GM18502 (cell line): ENCODE data around the gene SCLY.

Experiments
- ATAC-seq: cut with Tn5 transposase; IDR thresholded peaks from one replicate; pipeline ENCODE4 v1.9.1; 2021; ENCODE audit warnings: mild to moderate bottlenecking; ENCODE audit not compliant: unreplicated experiment, poor library complexity

Gene SCLY

GRCh38 chr2:238067939-238068338, 7.1 kb downstream of the SCLY start:
- no peak for ATAC-seq

GRCh38 chr2:238069021-238069709, 8.4 kb downstream of the SCLY start:
- ATAC-seq = no peak

- ATAC-seq = no peak
Observed at GRCh38 chr2:238069877-238070276, 9.1 kb downstream of the SCLY start.

- ATAC-seq = no peak
Observed at GRCh38 chr2:238075397-238075796, 14.6 kb downstream of the SCLY start.

- no peak for ATAC-seq
Observed at GRCh38 chr2:238077292-238077691, 16.5 kb downstream of the SCLY start.

GRCh38 chr2:238079874-238080327, 19.1 kb downstream of the SCLY start:
- ATAC-seq = no peak

GRCh38 chr2:238080518-238080917, 19.7 kb downstream of the SCLY start:
- ATAC-seq = no peak

GRCh38 chr2:238081150-238081549, 20.3 kb downstream of the SCLY start:
- ATAC-seq = no peak

GRCh38 chr2:238081561-238081960, 20.8 kb downstream of the SCLY start:
- ATAC-seq = no peak

GRCh38 chr2:238082151-238082550, 21.4 kb downstream of the SCLY start:
- no peak for ATAC-seq

GRCh38 chr2:238082827-238083226, 22.0 kb downstream of the SCLY start:
- ATAC-seq = no peak

GRCh38 chr2:238083919-238084318, 23.1 kb downstream of the SCLY start:
- no peak for ATAC-seq

GRCh38 chr2:238084761-238085160, 24.0 kb downstream of the SCLY start:
- ATAC-seq = no peak

GRCh38 chr2:238085899-238086298, 25.1 kb downstream of the SCLY start:
- no peak for ATAC-seq

- no peak for ATAC-seq
Observed at GRCh38 chr2:238087211-238087610, 26.4 kb downstream of the SCLY start.

GRCh38 chr2:238090887-238091286, 30.1 kb downstream of the SCLY start:
- no peak for ATAC-seq

- no peak for ATAC-seq
Observed at GRCh38 chr2:238091436-238092060, 30.7 kb downstream of the SCLY start.

GRCh38 chr2:238092486-238093035, 31.8 kb downstream of the SCLY start:
- ATAC-seq = no peak

- no peak for ATAC-seq
Observed at GRCh38 chr2:238093181-238094140, 32.7 kb downstream of the SCLY start.

GRCh38 chr2:238094438-238095022, 33.7 kb downstream of the SCLY start:
- no peak for ATAC-seq
